KMS-11 (cell line): ENCODE results near the gene TAS2R3.
A peak's percentile ranks its signal among the peaks of the same experiment; 100 is the strongest.
"Not testable (repeated sequence)": the region's sequence is repeated elsewhere in the genome, so short reads cannot be mapped to it uniquely, and the experiment has no call there.

Source experiments
- H2AFZ ChIP-seq: fragments of 200-600 bp; sonication (generic); 2 replicates; pipeline ENCODE4 v1.6.1; 2016; ENCODE audit warnings: antibody characterized with exemption, mixed run types, low read depth
- H3K27ac ChIP-seq: fragments of 200-600 bp; sonication (generic); 2 replicates; pipeline ENCODE4 v1.6.1; 2016; ENCODE audit warnings: mild to moderate bottlenecking, mixed run types
- H3K27me3 ChIP-seq: fragments of 200-600 bp; sonication (generic); 2 replicates; pipeline ENCODE4 v1.6.1; 2017; ENCODE audit warnings: mild to moderate bottlenecking, low read depth, mixed run types, moderate library complexity; ENCODE audit not compliant: insufficient read depth
- H3K36me3 ChIP-seq: fragments of 200-600 bp; sonication (generic); 2 replicates; pipeline ENCODE4 v1.6.1; 2017; ENCODE audit warnings: mild to moderate bottlenecking, mixed run types; ENCODE audit not compliant: insufficient read depth
- H3K4me1 ChIP-seq: fragments of 200-600 bp; sonication (generic); 2 replicates; pipeline ENCODE4 v1.6.1; 2016; ENCODE audit warnings: mild to moderate bottlenecking, low read depth, mixed run types; ENCODE audit not compliant: poor library complexity, severe bottlenecking
- H3K4me2 ChIP-seq: fragments of 200-600 bp; sonication (generic); 2 replicates; pipeline ENCODE4 v1.7.0; 2016; ENCODE audit warnings: mild to moderate bottlenecking, mixed run types
- H3K4me3 ChIP-seq: fragments of 200-600 bp; sonication (generic); IDR thresholded peaks from 2 replicates; pipeline ENCODE4 v1.6.1; 2017; ENCODE audit warnings: low read depth, low read length, mixed read lengths; ENCODE audit not compliant: insufficient read depth
- H3K79me2 ChIP-seq: fragments of 200-600 bp; sonication (generic); 2 replicates; pipeline ENCODE4 v1.6.1; 2016; ENCODE audit warnings: low read depth, mixed run types; ENCODE audit not compliant: insufficient read depth
- H3K9ac ChIP-seq: fragments of 200-600 bp; sonication (generic); 2 replicates; pipeline ENCODE4 v1.6.1; 2016; ENCODE audit warnings: mild to moderate bottlenecking, mixed run types
- H4K20me1 ChIP-seq: fragments of 200-600 bp; sonication (generic); 2 replicates; pipeline ENCODE4 v1.6.1; 2016; ENCODE audit warnings: mild to moderate bottlenecking, mixed run types; ENCODE audit not compliant: insufficient read depth
- CTCF ChIP-seq: fragments of 200-600 bp; sonication (generic); conservative IDR thresholded peaks from 2 replicates; pipeline ENCODE4 v1.6.1; 2017; ENCODE audit warnings: low read depth, mild to moderate bottlenecking, antibody characterized with exemption, low read length, moderate library complexity, mixed read lengths

TAS2R3 gene

DNA sequence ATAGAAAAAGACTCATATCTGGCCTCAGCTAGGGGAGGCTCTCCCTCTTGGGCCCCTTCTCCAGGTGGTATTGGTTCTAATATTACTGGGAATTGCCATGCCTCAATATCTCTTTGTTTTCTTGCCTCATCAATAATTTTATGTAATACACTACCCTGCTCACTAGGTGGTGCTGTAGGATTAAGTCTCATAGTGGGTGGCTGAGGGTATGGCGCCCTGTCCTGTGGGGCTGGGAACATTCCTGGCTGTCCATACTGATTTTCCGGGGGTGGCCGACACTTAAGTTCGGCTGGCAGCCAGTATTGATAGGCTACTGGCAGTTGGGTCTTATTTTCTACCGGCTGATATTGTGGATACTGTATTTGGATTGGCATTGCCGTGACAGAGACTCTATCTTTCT, 9.0 kb upstream of the TAS2R3 start:
- Histone ChIP-seq H3K36me3 (peaks cover 21% of the 10 kb centered on the region), H3K27ac (no peak overlapping the region), H3K4me1 (no peaks in the 10 kb centered on the region), H3K9ac (no peak overlapping the region), H3K4me3 (no peak overlapping the region), H3K27me3 (no peaks in the 10 kb centered on the region), H3K4me2 (no peak overlapping the region), H3K79me2 (no peaks in the 10 kb centered on the region), H2AFZ (no peak overlapping the region), H4K20me1 (no peaks in the 10 kb centered on the region)
- peak; percentile 82 for TF ChIP-seq CTCF

DNA sequence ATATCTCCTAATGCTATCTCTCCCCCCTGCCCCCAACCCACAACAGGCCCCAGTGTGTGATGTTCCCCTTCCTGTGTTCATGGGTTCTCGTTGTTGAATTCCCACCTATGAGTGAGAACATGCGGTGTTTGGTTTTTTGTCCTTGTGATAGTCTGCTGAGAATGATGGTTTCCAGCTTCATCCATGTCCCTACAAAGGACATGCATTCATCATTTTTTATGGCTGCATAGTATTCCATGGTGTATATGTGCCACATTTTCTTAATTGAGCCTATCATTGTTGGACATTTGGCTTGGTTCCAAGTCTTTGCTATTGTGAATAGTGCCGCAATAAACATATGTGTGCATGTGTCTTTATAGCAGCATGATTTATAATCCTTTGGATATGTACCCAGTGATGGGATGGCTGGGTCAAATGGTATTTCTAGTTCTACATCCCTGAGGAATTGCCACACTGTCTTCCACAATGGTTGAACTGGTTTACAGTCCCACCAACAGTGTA, 6.2 kb downstream of the TAS2R3 start:
- not testable (repeated sequence) for H3K27ac ChIP-seq, H3K4me2 ChIP-seq, H3K4me3 ChIP-seq, H2AFZ ChIP-seq, H4K20me1 ChIP-seq, H3K9ac ChIP-seq, H3K4me1 ChIP-seq, H3K27me3 ChIP-seq, H3K79me2 ChIP-seq, H3K36me3 ChIP-seq

DNA sequence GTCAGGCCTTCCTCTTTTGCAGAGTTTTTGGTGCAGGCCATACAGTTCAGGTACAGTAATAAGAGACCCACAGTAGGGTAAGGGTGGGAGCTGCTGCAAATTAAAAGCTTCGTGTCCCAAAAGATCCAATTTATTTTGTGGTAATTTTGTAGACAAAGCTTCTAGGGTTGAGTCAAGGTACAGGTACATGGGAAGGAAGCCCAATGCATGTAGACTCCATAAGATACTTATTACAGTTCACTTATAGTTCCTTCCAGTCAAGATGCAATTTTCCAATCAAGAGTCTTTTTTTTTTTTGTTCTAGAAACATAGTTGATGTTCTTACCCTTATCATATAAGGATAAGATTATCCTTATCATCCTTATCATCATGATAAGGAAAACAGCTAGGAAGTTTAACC, 12.5 kb downstream of the TAS2R3 start, which contains the start of gene TAS2R4:
Gene TAS2R4, plus strand, starts transcription at position 301 of the 400 bp plus-strand sequence. CDS start 1,815 bp downstream, outside the sequence.
- no peak within 1 kb of the TSS for H2AFZ ChIP-seq
- H3K4me2 ChIP-seq: no peak within 1 kb of the TSS
- TF ChIP-seq CTCF: no peak
- no peak within 1 kb of the TSS for H3K27ac ChIP-seq
- H3K9ac ChIP-seq: no peak within 1 kb of the TSS
- H3K4me3 ChIP-seq: no peak within 1 kb of the TSS
- H3K27me3 ChIP-seq: no peaks in the 10 kb centered on the region
- no peaks in the 10 kb centered on the region for H3K79me2 ChIP-seq
- H3K4me1 ChIP-seq: no peaks in the 10 kb centered on the region
- no peaks in the 10 kb centered on the region for H3K36me3 ChIP-seq
- H4K20me1 ChIP-seq: no peaks in the 10 kb centered on the region

GRCh38 chr7:141785706-141786552, 22.0 kb downstream of the TAS2R3 start:
- no peak overlapping the region for H2AFZ ChIP-seq
- no peak overlapping the region for H3K4me2 ChIP-seq
- no peaks in the 10 kb centered on the region for H4K20me1 ChIP-seq
- no peaks in the 10 kb centered on the region for H3K4me1 ChIP-seq
- H3K27me3 ChIP-seq: no peaks in the 10 kb centered on the region
- TF ChIP-seq CTCF: peak; percentile 95
- no peaks in the 10 kb centered on the region for H3K36me3 ChIP-seq
- H3K9ac ChIP-seq: no peak overlapping the region
- H3K4me3 ChIP-seq: no peak overlapping the region
- H3K27ac ChIP-seq: no peak overlapping the region
- no peaks in the 10 kb centered on the region for H3K79me2 ChIP-seq

GRCh38 chr7:141788296-141788695, 24.4 kb downstream of the TAS2R3 start:
- Histone ChIP-seq H3K27ac (no peak overlapping the region), H3K9ac (no peak overlapping the region), H3K79me2 (no peaks in the 10 kb centered on the region), H4K20me1 (no peaks in the 10 kb centered on the region), H3K4me2 (no peak overlapping the region), H3K27me3 (no peaks in the 10 kb centered on the region), H3K36me3 (no peaks in the 10 kb centered on the region), H2AFZ (no peak overlapping the region), H3K4me1 (no peaks in the 10 kb centered on the region), H3K4me3 (no peak overlapping the region)
- no peak for TF ChIP-seq CTCF
